Epithelial cell of esophagus (primary cell): Measurements from ENCODE around the gene EXOC6B.

ENCODE experiments used
- DNase-seq: peaks from one replicate; pipeline ENCODE4 v3.0.0; 2010; ENCODE audit warnings: low read depth
- H3K4me3 ChIP-seq: 2 replicates; pipeline ENCODE4 v1.5.1; 2011; ENCODE audit warnings: mild to moderate bottlenecking, low read length, control low read depth
- CTCF ChIP-seq: IDR thresholded peaks from 2 replicates; pipeline ENCODE4 v1.5.1; 2011; ENCODE audit warnings: low read depth, mild to moderate bottlenecking, low read length, control low read depth, inconsistent platforms; ENCODE audit not compliant: insufficient read depth; ENCODE audit errors: missing control alignments

The EXOC6B gene

GRCh38 chr2:72332720-72333119 lies 493.1 kb downstream of the EXOC6B start:
- no peak for TF ChIP-seq CTCF
- no peak overlapping the region for H3K4me3 ChIP-seq
- no peak for DNase-seq

- no peak overlapping the region for H3K4me3 ChIP-seq
- DNase-seq = peak; percentile 32
- TF ChIP-seq CTCF = no peak
Observed at GRCh38 chr2:72330652-72331051, 495.2 kb downstream of the EXOC6B start.

GRCh38 chr2:72326759-72327158 lies 499.1 kb downstream of the EXOC6B start:
- H3K4me3 ChIP-seq = no peak overlapping the region
- TF ChIP-seq CTCF = no peak

GRCh38 chr2:72325592-72326422 lies 500.0 kb downstream of the EXOC6B start:
- H3K4me3 ChIP-seq = no peak overlapping the region
- no peak for DNase-seq
- peak; percentile 65 for TF ChIP-seq CTCF

More at GRCh38 chr2:72326759-72327158, 499.1 kb downstream of the EXOC6B start:
- DNase-seq = no peak

- no peak for DNase-seq
- no peak overlapping the region for H3K4me3 ChIP-seq
- no peak for TF ChIP-seq CTCF
Observed at GRCh38 chr2:72316774-72317173, 509.1 kb downstream of the EXOC6B start.

GRCh38 chr2:72300147-72300684 lies 525.6 kb downstream of the EXOC6B start:
- DNase-seq = no peak
- TF ChIP-seq CTCF = no peak
- no peak overlapping the region for H3K4me3 ChIP-seq

- no peak for TF ChIP-seq CTCF
- H3K4me3 ChIP-seq = no peak overlapping the region
- peak; percentile 62 for DNase-seq
Observed at GRCh38 chr2:72293620-72294019, 532.2 kb downstream of the EXOC6B start.
